HL-60/S4 (cell line): Measurements from ENCODE around the gene PCNX1.
"Not testable (repeated sequence)": the region's sequence is repeated elsewhere in the genome, so short reads cannot be mapped to it uniquely, and the experiment has no call there.

Experiments
- in situ Hi-C: fragments of 300-500 bp; cut with MboI; formaldehyde crosslinking; loops from 2 replicates; pipeline ENCODE4 v1.14.3; 2022; ENCODE audit warnings: low sequenced_read_pairs

Gene PCNX1

GRCh38 chr14:71006200-71006563, 98.9 kb downstream of the PCNX1 start:
- in situ Hi-C loops, result no loop called here

GRCh38 chr14:71011479-71011878, 104.2 kb downstream of the PCNX1 start:
- in situ Hi-C loops, result no loop called here

GRCh38 chr14:71012888-71013287, 105.6 kb downstream of the PCNX1 start:
- in situ Hi-C loops, result no loop called here

GRCh38 chr14:71013551-71014192, 106.4 kb downstream of the PCNX1 start:
- in situ Hi-C loops, result no loop called here

GRCh38 chr14:71019917-71020316, 112.7 kb downstream of the PCNX1 start:
- in situ Hi-C loops, result not testable (repeated sequence)

GRCh38 chr14:71021347-71022011, 114.2 kb downstream of the PCNX1 start:
- in situ Hi-C loops, result no loop called here

- in situ Hi-C loops, result no loop called here
Measured at GRCh38 chr14:71022012-71022869, 115.0 kb downstream of the PCNX1 start.

GRCh38 chr14:71022939-71023338, 115.7 kb downstream of the PCNX1 start:
- in situ Hi-C loops, result no loop called here

- in situ Hi-C loops, result no loop called here
Measured at GRCh38 chr14:71029236-71029781, 122.0 kb downstream of the PCNX1 start.

GRCh38 chr14:71031000-71031399, 123.7 kb downstream of the PCNX1 start:
- in situ Hi-C loops, result no loop called here

GRCh38 chr14:71036433-71036832, 129.2 kb downstream of the PCNX1 start:
- in situ Hi-C loops, result no loop called here

- in situ Hi-C loops, result no loop called here
Measured at GRCh38 chr14:71048393-71048792, 141.1 kb downstream of the PCNX1 start.

- in situ Hi-C loops, result no loop called here
Measured at GRCh38 chr14:71049435-71050133, 142.3 kb downstream of the PCNX1 start.

- in situ Hi-C loops, result no loop called here
Measured at GRCh38 chr14:71050227-71050823, 143.1 kb downstream of the PCNX1 start.

- in situ Hi-C loops, result no loop called here
Measured at GRCh38 chr14:71054706-71055105, 147.4 kb downstream of the PCNX1 start.

GRCh38 chr14:71056168-71056567, 148.9 kb downstream of the PCNX1 start:
- in situ Hi-C loops, result no loop called here

- in situ Hi-C loops, result no loop called here
Measured at GRCh38 chr14:71060274-71060673, 153.0 kb downstream of the PCNX1 start.

GRCh38 chr14:71060825-71061455, 153.7 kb downstream of the PCNX1 start:
- in situ Hi-C loops, result no loop called here

- in situ Hi-C loops, result no loop called here
Measured at GRCh38 chr14:71061458-71061857, 154.2 kb downstream of the PCNX1 start.
